ENCODE data around the gene BMAL1. TPM values are rescaled to one million over a fixed set of nuclear protein-coding genes. Genes with fewer than 3 reads are reported as not detected.

The BMAL1 gene
- total RNA-seq, 1 experiment from 2014 or later: 3.2 TPM

DNA sequence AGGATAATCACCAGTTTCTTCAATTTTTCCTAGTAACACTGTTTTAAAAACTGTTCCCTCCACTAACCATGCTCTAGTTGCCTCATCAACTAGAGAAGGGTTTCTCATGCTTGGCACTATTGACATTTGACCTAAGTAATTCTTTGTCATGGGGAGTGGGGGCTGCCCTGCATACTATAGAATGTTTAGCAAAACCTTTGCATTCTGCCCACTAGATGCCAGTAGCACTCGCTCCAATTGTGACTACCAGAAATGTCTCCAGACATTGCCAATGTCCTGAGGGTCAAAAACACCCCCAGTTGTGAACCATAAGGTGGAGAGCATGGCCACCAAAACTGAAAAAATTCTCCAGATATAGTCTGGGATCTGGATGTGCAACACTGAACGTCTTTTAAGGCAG lies 27.6 kb upstream of the BMAL1 start:
- no peak for DNase-seq (ENCODE audit: low spot score)
- no peaks in the 10 kb centered on the region for H3K9me3 ChIP-seq (ENCODE audit: low read depth, low read length, poor library complexity, severe bottlenecking)
- no peak overlapping the region for H3K4me3 ChIP-seq (ENCODE audit: low read depth, low read length, poor library complexity, severe bottlenecking)
- H3K36me3 ChIP-seq (ENCODE audit: insufficient read depth, low read length, poor library complexity, severe bottlenecking): no peaks in the 10 kb centered on the region
- ChIA-PET POLR2A (ENCODE audit: low non-redundant PET) (no interaction called here), CTCF (no interaction called here)
- H3K27ac ChIP-seq (ENCODE audit: low read depth, low read length, poor library complexity, severe bottlenecking): no peak overlapping the region
- BruUV-seq (replicated peaks): no TSS peak
- H3K4me1 ChIP-seq (ENCODE audit: insufficient read depth, low read length, poor library complexity, severe bottlenecking): no peaks in the 10 kb centered on the region
- TF ChIP-seq, protein P1, sequence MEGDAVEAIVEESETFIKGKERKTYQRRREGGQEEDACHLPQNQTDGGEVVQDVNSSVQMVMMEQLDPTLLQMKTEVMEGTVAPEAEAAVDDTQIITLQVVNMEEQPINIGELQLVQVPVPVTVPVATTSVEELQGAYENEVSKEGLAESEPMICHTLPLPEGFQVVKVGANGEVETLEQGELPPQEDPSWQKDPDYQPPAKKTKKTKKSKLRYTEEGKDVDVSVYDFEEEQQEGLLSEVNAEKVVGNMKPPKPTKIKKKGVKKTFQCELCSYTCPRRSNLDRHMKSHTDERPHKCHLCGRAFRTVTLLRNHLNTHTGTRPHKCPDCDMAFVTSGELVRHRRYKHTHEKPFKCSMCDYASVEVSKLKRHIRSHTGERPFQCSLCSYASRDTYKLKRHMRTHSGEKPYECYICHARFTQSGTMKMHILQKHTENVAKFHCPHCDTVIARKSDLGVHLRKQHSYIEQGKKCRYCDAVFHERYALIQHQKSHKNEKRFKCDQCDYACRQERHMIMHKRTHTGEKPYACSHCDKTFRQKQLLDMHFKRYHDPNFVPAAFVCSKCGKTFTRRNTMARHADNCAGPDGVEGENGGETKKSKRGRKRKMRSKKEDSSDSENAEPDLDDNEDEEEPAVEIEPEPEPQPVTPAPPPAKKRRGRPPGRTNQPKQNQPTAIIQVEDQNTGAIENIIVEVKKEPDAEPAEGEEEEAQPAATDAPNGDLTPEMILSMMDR (conservative IDR thresholded peaks at IDR 0.05; ENCODE audit: low read depth, low read length): 0 out of 2 replicates have a peak, but pooled peaks have one; percentile 12
- no peak for TF ChIP-seq EZH2 (IDR thresholded peaks at IDR 0.05; ENCODE audit: borderline replicate concordance, low read depth, low read length, poor library complexity, severe bottlenecking)
- intact Hi-C loops (cut with micrococcal nuclease; ENCODE audit: unreplicated experiment): no loop called here
- H3K27me3 ChIP-seq (replicated peaks; ENCODE audit: insufficient read depth, low read depth, low read length, poor library complexity): no peaks in the 10 kb centered on the region

DNA sequence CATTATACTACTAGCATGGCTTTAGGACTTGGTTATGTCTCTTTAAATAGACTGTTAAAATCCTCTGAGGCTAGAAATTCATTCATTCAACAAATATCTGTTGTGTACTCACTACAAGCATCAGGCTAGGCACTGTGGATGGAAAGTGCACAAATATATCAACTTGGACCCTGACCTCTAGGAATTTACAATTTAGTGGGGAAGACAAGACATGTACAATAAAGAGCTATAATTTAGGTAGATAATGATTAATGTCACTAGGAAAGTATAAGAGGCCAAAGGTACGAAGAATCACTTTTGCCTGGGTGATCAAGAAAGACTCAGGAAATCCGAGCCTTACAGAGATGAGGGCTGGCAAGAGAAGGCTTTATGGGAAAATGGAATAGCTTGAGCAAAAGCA lies 25.6 kb upstream of the BMAL1 start:
- H3K9me3 ChIP-seq (ENCODE audit: low read depth, low read length, poor library complexity, severe bottlenecking): no peaks in the 10 kb centered on the region
- CTCF ChIA-PET: no interaction called here
- H3K27ac ChIP-seq (ENCODE audit: low read depth, low read length, poor library complexity, severe bottlenecking): no peak overlapping the region
- no peaks in the 10 kb centered on the region for H3K27me3 ChIP-seq (replicated peaks; ENCODE audit: insufficient read depth, low read depth, low read length, poor library complexity)
- no peaks in the 10 kb centered on the region for H3K36me3 ChIP-seq (ENCODE audit: insufficient read depth, low read length, poor library complexity, severe bottlenecking)
- POLR2A ChIA-PET (ENCODE audit: low non-redundant PET): no interaction called here
- BruUV-seq (replicated peaks): no TSS peak
- intact Hi-C loops (cut with micrococcal nuclease; ENCODE audit: unreplicated experiment): no loop called here
- no peak for DNase-seq (ENCODE audit: low spot score)
- no peak overlapping the region for H3K4me3 ChIP-seq (ENCODE audit: low read depth, low read length, poor library complexity, severe bottlenecking)
- no peak for TF ChIP-seq EZH2 (IDR thresholded peaks at IDR 0.05; ENCODE audit: borderline replicate concordance, low read depth, low read length, poor library complexity, severe bottlenecking)
- TF ChIP-seq, protein P1 (conservative IDR thresholded peaks at IDR 0.05; ENCODE audit: low read depth, low read length): no peak
- H3K4me1 ChIP-seq (ENCODE audit: insufficient read depth, low read length, poor library complexity, severe bottlenecking): no peaks in the 10 kb centered on the region

DNA sequence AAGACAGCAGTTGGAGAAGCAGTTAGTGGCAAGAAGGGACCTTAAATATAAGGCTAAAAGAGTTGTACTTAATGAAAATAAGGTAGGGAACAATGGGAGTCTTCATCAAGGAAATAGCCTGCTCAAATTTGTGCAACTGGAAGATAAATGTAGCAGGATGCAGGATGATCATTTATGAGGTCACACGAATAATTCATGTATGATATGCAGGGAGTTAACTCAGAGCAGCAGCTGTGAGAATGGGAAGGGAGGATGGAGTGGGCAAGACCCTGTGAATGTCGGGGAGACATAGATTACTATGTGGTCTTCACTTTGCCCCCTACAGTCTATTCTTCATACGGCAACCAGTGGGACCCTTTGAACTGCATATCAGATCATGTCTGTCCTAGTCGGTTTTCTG lies 25.2 kb upstream of the BMAL1 start:
- POLR2A ChIA-PET (ENCODE audit: low non-redundant PET): no interaction called here
- no TSS peak for BruUV-seq (replicated peaks)

More for the DNA sequence above, 25.2 kb upstream of the BMAL1 start:
- intact Hi-C loops (cut with micrococcal nuclease; ENCODE audit: unreplicated experiment): no loop called here
- Histone ChIP-seq H3K27me3 (replicated peaks; ENCODE audit: insufficient read depth, low read depth, low read length, poor library complexity) (no peaks in the 10 kb centered on the region), H3K36me3 (ENCODE audit: insufficient read depth, low read length, poor library complexity, severe bottlenecking) (no peaks in the 10 kb centered on the region), H3K4me3 (ENCODE audit: low read depth, low read length, poor library complexity, severe bottlenecking) (no peak overlapping the region), H3K4me1 (ENCODE audit: insufficient read depth, low read length, poor library complexity, severe bottlenecking) (no peaks in the 10 kb centered on the region), H3K9me3 (ENCODE audit: low read depth, low read length, poor library complexity, severe bottlenecking) (no peaks in the 10 kb centered on the region), H3K27ac (ENCODE audit: low read depth, low read length, poor library complexity, severe bottlenecking) (no peak overlapping the region)
- TF ChIP-seq, protein P1 (conservative IDR thresholded peaks at IDR 0.05; ENCODE audit: low read depth, low read length): no peak
- TF ChIP-seq EZH2 (IDR thresholded peaks at IDR 0.05; ENCODE audit: borderline replicate concordance, low read depth, low read length, poor library complexity, severe bottlenecking): no peak
- CTCF ChIA-PET: no interaction called here
- DNase-seq (ENCODE audit: low spot score): no peak
